Erythroblast (primary cell): Measurements from ENCODE around the gene SLC17A4.

ENCODE experiments used
- DNase-seq, 2 experiments: peaks; one replicate each; lab custom pipeline; 2025; lab: John Stamatoyannopoulos, UW
- GATA1 ChIP-seq: IDR thresholded peaks from 2 replicates; pipeline ENCODE4 v1.6.1; 2011; ENCODE audit warnings: low read depth, mild to moderate bottlenecking, control low read depth, low read length, moderate library complexity
- POLR2A ChIP-seq: IDR thresholded peaks from 2 replicates; pipeline ENCODE4 v1.6.1; 2011; ENCODE audit warnings: mild to moderate bottlenecking, low read length

Gene SLC17A4

DNA sequence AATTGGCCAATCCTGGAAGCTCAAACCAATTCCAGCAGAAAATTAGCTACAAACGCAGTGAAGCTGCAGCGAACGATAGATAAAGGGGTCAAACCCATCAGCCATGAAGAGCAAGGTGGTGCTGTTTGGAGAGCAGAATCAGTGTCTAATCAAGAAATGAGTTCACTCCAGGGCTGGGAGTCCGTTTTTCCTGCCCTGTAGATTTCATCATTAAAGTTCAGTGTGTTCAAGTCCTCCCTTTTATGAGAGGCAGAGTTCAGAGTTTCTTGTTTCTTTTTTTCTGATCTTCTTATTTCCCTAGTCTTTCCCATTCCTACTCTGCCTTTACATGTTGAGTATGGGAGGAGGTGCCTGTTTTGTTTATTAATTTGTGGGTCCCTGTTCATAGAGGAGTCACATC is 46.9 kb downstream of the SLC17A4 start:
- DNase-seq, result no peak
- TF ChIP-seq POLR2A (no peak), GATA1 (no peak)

DNA sequence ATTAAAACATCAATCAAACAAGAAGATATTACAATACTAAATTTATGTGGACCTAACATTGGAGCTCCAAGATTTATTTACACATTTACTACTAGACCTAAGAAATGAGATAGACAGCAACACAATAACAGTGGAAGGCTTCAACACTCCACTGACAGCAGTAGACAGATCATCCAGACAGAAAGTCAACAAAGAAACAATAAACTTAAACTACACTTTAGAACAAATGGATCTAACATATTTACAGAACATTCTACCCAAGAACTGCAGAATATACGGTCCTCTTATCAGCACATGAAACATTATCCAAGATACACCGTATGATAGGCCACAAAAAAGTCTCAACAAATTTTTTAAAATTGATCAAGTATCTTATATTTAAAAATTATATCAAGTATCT is 50.3 kb downstream of the SLC17A4 start:
- TF ChIP-seq POLR2A, result no peak
- no peak for TF ChIP-seq GATA1

DNA sequence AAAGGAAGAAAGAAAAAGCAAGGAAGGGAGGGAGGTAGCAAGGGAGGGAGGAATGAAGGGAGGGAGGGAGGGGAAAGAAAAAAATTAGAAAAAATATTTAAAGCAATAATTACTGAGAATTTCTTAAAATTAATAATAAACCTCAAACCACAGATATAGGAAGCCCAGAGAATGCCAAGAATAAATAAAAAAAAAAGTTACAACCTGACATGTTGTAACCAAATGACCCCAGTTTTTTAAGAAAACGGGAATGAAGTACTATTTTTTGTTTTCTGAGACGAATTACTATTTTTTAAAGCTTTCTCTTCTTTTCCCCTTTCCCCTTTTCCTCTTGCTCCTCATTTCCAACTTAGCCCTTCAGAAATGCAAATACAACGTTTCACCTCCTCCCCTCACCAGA is 60.7 kb downstream of the SLC17A4 start:
- no peak for DNase-seq
- TF ChIP-seq GATA1 (no peak), POLR2A (no peak)

More for the DNA sequence above, 50.3 kb downstream of the SLC17A4 start:
- no peak for DNase-seq

DNA sequence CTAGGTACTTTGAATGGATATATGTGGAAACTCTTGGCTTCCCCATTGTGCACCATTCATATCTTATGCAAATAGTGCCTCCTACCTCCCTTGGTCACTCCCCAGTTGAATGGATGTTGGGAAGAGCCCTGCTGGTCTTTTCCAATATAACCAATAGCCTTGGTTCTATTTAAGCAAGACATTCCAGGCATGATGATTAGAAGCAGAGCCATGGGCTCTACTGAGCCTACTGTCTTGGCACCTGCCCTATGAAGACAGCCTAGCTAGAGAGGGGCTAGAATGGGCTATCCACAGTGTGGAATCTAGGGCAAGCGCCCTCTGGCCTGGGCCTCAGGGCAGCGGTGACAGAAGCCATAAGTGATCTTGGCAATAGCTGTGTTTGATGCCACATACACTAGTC is 61.7 kb downstream of the SLC17A4 start:
- TF ChIP-seq POLR2A, result no peak
- TF ChIP-seq GATA1, result no peak
- DNase-seq, result no peak

DNA sequence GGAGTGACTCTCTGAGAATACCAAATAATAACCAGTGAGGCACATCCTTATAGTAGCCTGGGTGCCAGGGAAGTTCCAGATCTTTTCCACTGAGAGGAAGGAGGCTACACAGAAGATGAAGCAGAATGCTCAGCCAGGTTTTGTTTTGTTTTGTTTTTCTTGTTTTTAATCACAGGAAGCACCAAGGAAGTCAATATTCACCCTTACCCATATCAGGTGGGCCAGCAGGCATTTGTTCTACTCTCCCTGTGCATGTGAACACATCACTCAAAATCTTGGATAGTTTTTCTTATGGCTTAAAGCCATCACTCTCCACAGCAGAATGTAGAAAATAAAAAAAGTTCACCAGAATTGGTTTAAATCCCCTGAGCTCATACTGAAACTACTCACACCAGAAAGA is 66.8 kb downstream of the SLC17A4 start:
- no peak for DNase-seq
- TF ChIP-seq GATA1 (no peak), POLR2A (no peak)

DNA sequence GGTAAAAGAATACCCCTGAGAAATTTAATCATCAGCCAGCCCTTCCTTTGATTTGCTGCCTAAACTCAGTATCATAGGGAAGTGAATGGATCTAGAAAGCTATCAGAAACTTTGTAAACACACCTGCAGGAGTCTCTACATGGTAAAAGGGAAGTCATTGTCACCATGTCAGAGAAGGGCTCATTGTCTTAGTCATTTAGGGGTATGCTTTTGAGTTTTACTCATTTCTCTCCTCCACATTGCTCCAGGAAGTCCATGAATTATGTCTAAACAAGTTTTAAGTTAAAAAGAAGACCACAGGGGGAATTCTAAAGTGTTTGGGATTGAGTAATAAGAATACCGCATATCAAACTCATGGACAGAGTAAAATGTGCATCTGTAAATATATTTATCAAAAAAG is 74.8 kb downstream of the SLC17A4 start:
- TF ChIP-seq POLR2A (no peak), GATA1 (no peak)
- no peak for DNase-seq

DNA sequence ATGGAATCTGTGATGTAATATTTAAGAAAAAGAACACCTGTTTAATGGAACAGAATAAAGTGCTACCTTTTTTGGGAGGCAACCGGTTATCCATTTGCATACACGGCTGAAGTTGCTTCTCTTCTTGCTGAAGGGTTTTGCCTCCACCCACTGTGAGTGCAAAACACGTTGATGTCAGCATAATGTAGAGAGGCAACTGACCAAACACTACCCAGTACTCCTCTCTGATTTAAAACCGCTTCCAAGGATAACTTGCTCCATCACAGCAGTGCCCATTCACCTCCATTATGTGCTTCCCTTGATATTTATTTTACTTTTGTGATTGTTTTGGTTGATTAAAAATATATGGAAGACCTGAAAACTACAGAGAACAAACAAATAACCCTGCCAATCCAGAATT is 75.9 kb downstream of the SLC17A4 start:
- no peak for DNase-seq
- TF ChIP-seq GATA1, result no peak
- no peak for TF ChIP-seq POLR2A
